Panc1 (cell line): Measurements from ENCODE around the gene NXPH3. TPM values are rescaled to one million over a fixed set of nuclear protein-coding genes. Genes with fewer than 3 reads are reported as not detected.

Experiments
- ATAC-seq: fragments of 200-7000 bp; cut with Tn5 transposase; 2 replicates; pipeline ENCODE4 v1.9.1; 2020; ENCODE audit warnings: mild to moderate bottlenecking, moderate library complexity
- BruUV-seq: library from RNA; stranded (reverse); fragments of 400-500 nt; replicated peaks from 2 replicates; lab custom pipeline; 2021; lab: Mats Ljungman, UMichigan
- CTCF ChIA-PET: fragments of 300-600 bp; sonication (Branson Sonifier 250); formaldehyde crosslinking; loops from one replicate; lab custom pipeline; 2022; ENCODE audit warnings: antibody characterized with exemption; lab: Charles Lee
- POLR2A ChIA-PET: fragments of 300-600 bp; sonication (Branson Sonifier 250); formaldehyde crosslinking; loops from one replicate; lab custom pipeline; 2022; ENCODE audit warnings: antibody characterized with exemption; lab: Charles Lee
- DNase-seq: peaks from one replicate; pipeline ENCODE4 v3.0.0-alpha.2; 2010; ENCODE audit warnings: low read depth, low spot score
- H3K27ac ChIP-seq: 2 replicates; pipeline ENCODE4 v1.5.1; 2011; ENCODE audit warnings: mild to moderate bottlenecking, low read length, inconsistent platforms
- H3K27me3 ChIP-seq: fragments of 200-500 bp; sonication (Bioruptor generic); 2 replicates; pipeline ENCODE4 v1.6.0; 2014; ENCODE audit warnings: low read length, inconsistent platforms; ENCODE audit not compliant: control insufficient read depth, insufficient read depth
- H3K36me3 ChIP-seq: fragments of 200-500 bp; sonication (Bioruptor generic); 2 replicates; pipeline ENCODE4 v1.5.1; 2014; ENCODE audit warnings: inconsistent platforms, mild to moderate bottlenecking, low read length, moderate library complexity; ENCODE audit not compliant: control insufficient read depth, insufficient read depth
- H3K4me1 ChIP-seq: 2 replicates; pipeline ENCODE4 v1.5.1; 2011; ENCODE audit warnings: inconsistent platforms, mild to moderate bottlenecking, low read length, moderate library complexity; ENCODE audit not compliant: control insufficient read depth, insufficient read depth
- H3K4me3 ChIP-seq, 2 experiments: 2 replicates each; pipeline ENCODE4 v1.5.1; 2011 to 2012; ENCODE audit warnings: low read depth in 2 of 2, low read length in 2 of 2, mild to moderate bottlenecking in 2 of 2, inconsistent platforms in 1 of 2, moderate library complexity in 1 of 2
- H3K9me3 ChIP-seq: fragments of 200-500 bp; sonication (Bioruptor generic); 2 replicates; pipeline ENCODE4 v1.5.1; 2014; ENCODE audit warnings: low read depth, mild to moderate bottlenecking, inconsistent platforms, low read length, moderate library complexity; ENCODE audit not compliant: control insufficient read depth, insufficient read depth
- POLR2AphosphoS5 ChIP-seq: IDR thresholded peaks from 2 replicates; pipeline ENCODE4 v1.6.1; 2012; ENCODE audit warnings: mild to moderate bottlenecking, low read depth, low read length, moderate library complexity
- REST ChIP-seq, 2 experiments: IDR thresholded peaks; 2 replicates each; pipeline ENCODE4 v1.6.1; 2011 to 2012; ENCODE audit warnings: low read depth in 2 of 2, control low read depth in 1 of 2, low read length in 1 of 2, mild to moderate bottlenecking in 1 of 2, moderate library complexity in 1 of 2; ENCODE audit not compliant: insufficient read depth in 1 of 2
- SIN3A ChIP-seq: IDR thresholded peaks from 2 replicates; pipeline ENCODE4 v1.6.1; 2012; ENCODE audit warnings: low read depth, mild to moderate bottlenecking, low read length, moderate library complexity, borderline replicate concordance; ENCODE audit not compliant: insufficient read depth
- TCF7L2 ChIP-seq: IDR thresholded peaks from 2 replicates; pipeline ENCODE4 v1.6.1; 2011; ENCODE audit warnings: mild to moderate bottlenecking, low read depth, low read length, inconsistent platforms
- in situ Hi-C: cut with HindIII; loops from 2 replicates; pipeline ENCODE4 v1.10.0; 2016; ENCODE audit warnings: low sequenced_read_pairs, low pct_unique_long_range_greater_than_20kb
- intact Hi-C: fragments of 100-400 bp; cut with micrococcal nuclease; formaldehyde crosslinking; loops from one replicate; pipeline ENCODE4 v1.10.0; 2022; ENCODE audit not compliant: unreplicated experiment
- total RNA-seq: library from RNA; stranded (reverse); gene quantifications from one replicate; pipeline ENCODE4 v1.2.1, GENCODE V29; 2021; ENCODE audit not compliant: unreplicated experiment
- TF ChIP-seq, protein P1 (sequence below): fragments of 450-650 bp; IDR thresholded peaks from 2 replicates; pipeline ENCODE4 v1.5.1; 2017; ENCODE audit warnings: mild to moderate bottlenecking

The NXPH3 gene
- total RNA-seq, 1 experiment from 2014 or later: 0.57 TPM

GRCh38 chr17:49553676-49554335, 21.9 kb upstream of the NXPH3 start:
- Histone ChIP-seq H3K4me3 (no peak overlapping the region), H3K9me3 (no peaks in the 10 kb centered on the region), H3K27ac (no peak overlapping the region), H3K36me3 (no peaks in the 10 kb centered on the region), H3K27me3 (no peaks in the 10 kb centered on the region), H3K4me1 (peaks cover 4% of the 10 kb centered on the region; the same call in 1 of the 2 replicates)
- CTCF ChIA-PET: interaction anchor here (0.5 kb wide), 1 partner anchor 143 kb away, joined by 4 read pairs; no protein-coding TSS in a partner anchor
- POLR2A ChIA-PET: no interaction called here
- DNase-seq: no peak
- ATAC-seq: no peak
- BruUV-seq: no TSS peak
- intact Hi-C loops: loop anchor here (5.0 kb wide), 1 partner anchor 57 kb away; the partner anchor contains the start of gene NGFR
- in situ Hi-C loops: no loop called here
- TF ChIP-seq, protein P1, sequence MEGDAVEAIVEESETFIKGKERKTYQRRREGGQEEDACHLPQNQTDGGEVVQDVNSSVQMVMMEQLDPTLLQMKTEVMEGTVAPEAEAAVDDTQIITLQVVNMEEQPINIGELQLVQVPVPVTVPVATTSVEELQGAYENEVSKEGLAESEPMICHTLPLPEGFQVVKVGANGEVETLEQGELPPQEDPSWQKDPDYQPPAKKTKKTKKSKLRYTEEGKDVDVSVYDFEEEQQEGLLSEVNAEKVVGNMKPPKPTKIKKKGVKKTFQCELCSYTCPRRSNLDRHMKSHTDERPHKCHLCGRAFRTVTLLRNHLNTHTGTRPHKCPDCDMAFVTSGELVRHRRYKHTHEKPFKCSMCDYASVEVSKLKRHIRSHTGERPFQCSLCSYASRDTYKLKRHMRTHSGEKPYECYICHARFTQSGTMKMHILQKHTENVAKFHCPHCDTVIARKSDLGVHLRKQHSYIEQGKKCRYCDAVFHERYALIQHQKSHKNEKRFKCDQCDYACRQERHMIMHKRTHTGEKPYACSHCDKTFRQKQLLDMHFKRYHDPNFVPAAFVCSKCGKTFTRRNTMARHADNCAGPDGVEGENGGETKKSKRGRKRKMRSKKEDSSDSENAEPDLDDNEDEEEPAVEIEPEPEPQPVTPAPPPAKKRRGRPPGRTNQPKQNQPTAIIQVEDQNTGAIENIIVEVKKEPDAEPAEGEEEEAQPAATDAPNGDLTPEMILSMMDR: no peak
- TF ChIP-seq SIN3A (no peak), TCF7L2 (no peak), REST (IDR thresholded peaks at IDR 0.05; ENCODE audit: insufficient read depth in 1 of 2, low read depth in 2 of 2, low read length in 1 of 2) (no peak), POLR2AphosphoS5 (no peak)

- CTCF ChIA-PET: interaction anchor here (0.6 to 2.1 kb wide), 5 partner anchors 11 to 141 kb away, joined by 3 to 16 read pairs (median 3); partner anchors contain the start of gene PHB1
- Histone ChIP-seq H3K27me3 (no peaks in the 10 kb centered on the region), H3K4me1 (peaks cover 4% of the 10 kb centered on the region; the same call in 1 of the 2 replicates), H3K36me3 (no peaks in the 10 kb centered on the region), H3K4me3 (no peak overlapping the region), H3K9me3 (no peaks in the 10 kb centered on the region), H3K27ac (no peak overlapping the region)
- intact Hi-C loops: loop anchor here (5.0 kb wide), 1 partner anchor 58 kb away; the partner anchor contains the start of gene NGFR
- no peak for ATAC-seq
- TF ChIP-seq TCF7L2 (no peak), REST (IDR thresholded peaks at IDR 0.05; ENCODE audit: insufficient read depth in 1 of 2, low read depth in 2 of 2, low read length in 1 of 2) (no peak), POLR2AphosphoS5 (no peak), SIN3A (no peak)
- TF ChIP-seq, protein P1: no peak
- BruUV-seq: no TSS peak
- in situ Hi-C loops: no loop called here
- POLR2A ChIA-PET: no interaction called here
- DNase-seq: no peak
Measured at GRCh38 chr17:49554694-49555494, 20.8 kb upstream of the NXPH3 start.
